Testis (tissue), 2 donors: Measurements from ENCODE around the gene SAP30BP.

Source experiments
- CTCF ChIP-seq, 3 experiments: fragments of 450-650 bp in 2 of 3; fragments of 200-600 bp in 1 of 3; sonication (generic) in 1 of 3; IDR thresholded peaks; one replicate each; pipeline ENCODE4 v1.5.1; 2016 to 2019; ENCODE audit warnings: antibody characterized with exemption in 3 of 3, mild to moderate bottlenecking in 2 of 3, moderate library complexity in 1 of 3
- POLR2A ChIP-seq: fragments of 450-650 bp; IDR thresholded peaks from one replicate; pipeline ENCODE4 v1.6.1; 2017; ENCODE audit warnings: antibody characterized with exemption, mild to moderate bottlenecking, moderate library complexity

- no peak for TF ChIP-seq POLR2A
- no peak for TF ChIP-seq CTCF (IDR thresholded peaks at IDR 0.05)
Measured at GRCh38 chr17:75628425-75628824, 38.7 kb upstream of the SAP30BP start.
